Activated T-cell treated with anti-CD3 and anti-CD28 coated beads for 48 hours (primary cell): Measurements from ENCODE around the gene ALK.

Experiments
- DNase-seq: peaks from one replicate; pipeline ENCODE4 v3.0.0-alpha.2; 2020; ENCODE audit warnings: low read depth

The ALK gene

GRCh38 chr2:29902356-29902755 is 19.0 kb downstream of the ALK start:
- no peak for DNase-seq

- DNase-seq: no peak
These were observed 20.3 kb downstream of the ALK start for GRCh38 chr2:29900971-29901633.

GRCh38 chr2:29898999-29899398 is 22.4 kb downstream of the ALK start:
- DNase-seq: no peak

- DNase-seq: no peak
These were observed 26.4 kb downstream of the ALK start for GRCh38 chr2:29894822-29895614.

GRCh38 chr2:29892585-29893259 is 28.7 kb downstream of the ALK start:
- DNase-seq: no peak

- no peak for DNase-seq
These were observed 40.2 kb downstream of the ALK start for GRCh38 chr2:29881089-29881730.

- DNase-seq: no peak
These were observed 41.3 kb downstream of the ALK start for GRCh38 chr2:29880084-29880483.

- DNase-seq: no peak
These were observed 41.9 kb downstream of the ALK start for GRCh38 chr2:29879456-29879855.

GRCh38 chr2:29878898-29879297 is 42.5 kb downstream of the ALK start:
- DNase-seq: no peak

GRCh38 chr2:29876374-29876773 is 45.0 kb downstream of the ALK start:
- DNase-seq: no peak

- DNase-seq: no peak
These were observed 46.6 kb downstream of the ALK start for GRCh38 chr2:29874745-29875144.

- no peak for DNase-seq
These were observed 48.5 kb downstream of the ALK start for GRCh38 chr2:29872870-29873269.

GRCh38 chr2:29871541-29871940 is 49.8 kb downstream of the ALK start:
- DNase-seq: no peak

- DNase-seq: no peak
These were observed 55.9 kb downstream of the ALK start for GRCh38 chr2:29865512-29865911.

- no peak for DNase-seq
These were observed 56.4 kb downstream of the ALK start for GRCh38 chr2:29864988-29865387.

GRCh38 chr2:29855924-29856639 is 65.3 kb downstream of the ALK start:
- DNase-seq: no peak

GRCh38 chr2:29850794-29851193 is 70.6 kb downstream of the ALK start:
- no peak for DNase-seq

GRCh38 chr2:29848566-29849310 is 72.6 kb downstream of the ALK start:
- DNase-seq: no peak

GRCh38 chr2:29847886-29848285 is 73.5 kb downstream of the ALK start:
- no peak for DNase-seq

GRCh38 chr2:29844713-29845326 is 76.6 kb downstream of the ALK start:
- no peak for DNase-seq
